Stimulated activated naive CD4-positive, alpha-beta T cell (primary cell): ENCODE results near the gene WNT2B.

Experiments
- DNase-seq, 6 experiments: peaks; one replicate each; lab custom pipeline; 2025; lab: John Stamatoyannopoulos, UW

Gene WNT2B

DNA sequence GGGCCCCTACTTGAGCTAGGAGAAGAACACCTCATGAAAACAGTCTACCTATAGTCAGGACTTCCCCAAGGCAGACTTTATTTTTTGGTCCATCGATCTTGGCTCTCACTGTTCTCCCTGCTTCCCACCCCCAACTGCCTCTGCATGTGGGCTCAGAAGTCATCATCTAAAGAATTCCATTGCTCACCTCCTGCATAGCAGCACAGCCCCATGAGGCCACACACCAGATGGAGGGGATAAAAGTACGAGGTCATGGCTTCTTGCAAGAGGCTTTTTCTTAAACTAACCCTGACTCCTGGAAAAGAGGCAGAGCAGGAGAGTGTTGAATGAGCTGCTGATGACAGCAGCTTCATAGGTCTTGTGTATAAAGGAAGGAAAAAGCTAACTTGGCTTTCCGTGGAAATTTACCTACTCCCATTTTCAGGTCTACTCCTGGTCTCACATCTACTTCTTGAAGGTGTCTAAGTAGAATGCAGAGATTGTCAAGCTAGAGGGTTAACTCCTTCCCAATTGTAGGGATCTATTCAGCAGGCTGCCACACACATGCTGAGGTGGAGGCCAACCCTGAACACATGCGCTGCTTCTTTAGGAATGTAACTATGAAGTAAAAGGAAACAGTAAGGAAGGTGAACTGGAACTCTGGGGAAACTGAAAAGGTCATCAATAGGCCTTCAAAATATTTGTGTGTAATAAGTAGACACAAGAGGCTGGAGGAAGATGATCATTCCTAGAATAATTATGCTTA lies 18.7 kb downstream of the WNT2B start:
- DNase-seq = no peak

DNA sequence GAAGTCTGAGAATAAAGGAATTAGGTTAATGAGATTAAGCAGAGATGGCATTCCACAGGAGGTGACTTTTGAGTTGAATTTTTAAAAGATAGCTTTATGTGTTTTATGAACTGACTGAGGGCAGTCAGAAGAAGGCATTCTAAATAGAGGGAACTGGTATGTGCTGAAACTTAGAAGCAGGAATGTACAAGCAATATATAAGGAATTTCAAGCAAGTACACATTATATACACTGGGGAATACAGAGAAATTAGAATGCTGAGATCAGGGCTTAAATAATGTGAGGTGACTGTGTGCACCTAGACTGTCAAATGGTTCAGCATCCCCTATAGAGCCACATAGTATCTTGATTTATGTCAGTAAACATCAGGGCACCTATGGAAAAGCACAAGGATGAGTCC lies 19.3 kb downstream of the WNT2B start:
- no peak for DNase-seq

DNA sequence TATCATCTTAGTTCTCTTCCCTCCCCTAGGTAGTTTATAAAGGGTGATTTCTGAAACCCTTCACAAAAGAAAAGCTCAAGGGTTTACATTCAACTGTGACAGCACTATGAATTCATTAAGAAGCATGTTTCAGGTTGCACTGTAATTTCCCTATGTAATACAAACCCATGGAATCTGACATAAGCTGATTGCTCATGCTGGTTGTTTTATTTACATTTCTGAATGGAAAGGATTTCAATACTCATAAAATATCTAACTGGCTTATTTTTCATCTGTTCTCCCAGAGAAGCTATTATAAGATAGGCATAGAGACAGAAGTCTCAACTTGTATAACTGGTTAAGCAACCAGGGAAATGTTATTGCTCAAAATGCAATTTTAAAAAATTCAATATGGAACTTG lies 20.5 kb downstream of the WNT2B start:
- DNase-seq = no peak

DNA sequence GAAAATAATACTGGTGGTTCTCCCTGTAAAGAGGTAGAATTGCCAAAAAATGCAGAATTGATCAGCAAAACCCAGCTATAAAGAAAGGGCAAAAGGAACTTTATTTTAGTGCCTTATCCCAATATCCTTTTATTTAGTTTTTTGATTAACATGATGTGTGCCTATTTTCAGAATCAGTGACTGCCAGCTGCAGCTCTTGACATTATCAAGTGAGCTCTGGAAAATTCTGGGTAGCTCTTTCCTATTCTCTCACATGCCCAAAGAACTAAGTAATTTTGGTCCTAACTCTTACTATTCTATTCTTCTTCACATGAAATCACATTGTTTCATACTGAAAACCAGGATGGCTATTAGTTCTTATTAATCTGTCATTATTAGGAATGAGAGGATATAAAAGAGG lies 22.1 kb downstream of the WNT2B start:
- no peak for DNase-seq

DNA sequence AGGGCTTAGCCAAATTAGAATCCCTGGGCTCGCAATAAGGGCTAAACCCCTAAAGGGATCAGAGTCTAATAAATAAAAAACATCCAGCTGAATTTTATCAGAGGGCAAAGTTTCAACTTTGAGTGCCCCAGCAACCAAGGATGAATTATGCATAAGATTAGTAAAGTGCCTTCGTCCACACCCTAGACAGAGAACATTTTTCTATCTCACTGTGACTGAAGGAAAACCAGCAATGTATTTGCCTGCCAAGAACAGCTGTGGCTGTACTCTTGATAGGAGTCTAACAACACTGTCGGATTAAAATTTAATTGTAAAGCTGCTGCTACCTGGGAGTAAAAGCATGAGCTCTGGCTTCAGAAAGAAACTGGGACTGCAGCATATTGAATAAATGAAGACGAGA lies 23.3 kb downstream of the WNT2B start:
- no peak for DNase-seq

DNA sequence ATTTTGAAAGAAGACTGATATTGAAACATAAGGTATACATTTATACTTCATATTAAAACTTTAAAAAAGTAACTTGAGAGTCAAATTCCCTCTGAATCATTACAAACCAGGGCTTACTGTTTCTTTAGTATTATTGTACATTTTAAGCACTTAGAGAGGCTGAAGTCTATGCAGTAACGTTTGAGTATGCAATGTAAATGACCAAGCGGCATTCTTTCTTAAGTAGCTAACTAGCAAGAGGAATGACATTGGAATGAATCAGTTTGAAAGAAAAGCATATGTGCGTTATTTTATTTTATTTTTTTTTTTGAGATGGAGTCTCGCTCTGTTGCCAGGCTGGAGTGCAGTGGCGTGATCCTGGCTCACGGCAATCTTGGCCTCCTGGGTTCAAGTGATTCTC lies 24.3 kb downstream of the WNT2B start:
- DNase-seq = no peak

DNA sequence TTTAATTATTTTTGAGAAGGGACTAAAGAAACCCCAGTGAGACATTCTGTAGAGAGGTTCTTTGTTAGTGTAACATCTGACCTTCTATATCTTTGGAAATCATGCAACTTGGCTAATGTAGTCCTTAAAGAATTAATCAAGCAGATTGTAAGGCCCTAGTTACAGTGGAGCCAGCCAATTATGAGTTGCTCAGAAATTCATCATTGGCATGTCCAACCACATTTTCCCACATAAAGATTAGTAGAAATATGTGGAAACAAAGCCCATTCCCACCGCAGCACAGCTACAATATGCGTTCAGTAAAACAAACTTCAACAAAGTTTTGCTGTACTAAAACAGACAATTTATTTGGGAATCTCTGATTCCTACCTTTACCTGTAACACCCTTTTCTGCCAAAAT lies 27.8 kb downstream of the WNT2B start:
- DNase-seq = no peak

DNA sequence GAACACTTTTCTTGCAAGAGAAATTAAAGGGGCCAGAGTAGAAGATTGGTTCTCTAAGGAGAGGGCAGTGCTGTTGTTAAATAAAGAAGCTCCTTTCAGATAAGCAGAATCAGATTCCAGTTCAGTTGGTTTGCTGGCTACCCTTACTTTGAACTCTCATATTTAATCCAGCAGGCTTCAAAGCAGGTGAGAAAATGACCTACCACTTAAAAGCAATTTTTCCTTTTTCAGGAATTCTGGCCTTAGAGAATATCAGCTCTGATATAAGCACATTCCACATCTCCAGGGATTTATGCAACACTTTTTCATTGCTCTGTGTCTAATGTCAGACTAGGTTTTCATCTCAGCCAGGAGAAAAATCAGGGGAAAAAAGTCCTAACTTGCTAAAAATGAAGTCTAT lies 28.7 kb downstream of the WNT2B start:
- no peak for DNase-seq

DNA sequence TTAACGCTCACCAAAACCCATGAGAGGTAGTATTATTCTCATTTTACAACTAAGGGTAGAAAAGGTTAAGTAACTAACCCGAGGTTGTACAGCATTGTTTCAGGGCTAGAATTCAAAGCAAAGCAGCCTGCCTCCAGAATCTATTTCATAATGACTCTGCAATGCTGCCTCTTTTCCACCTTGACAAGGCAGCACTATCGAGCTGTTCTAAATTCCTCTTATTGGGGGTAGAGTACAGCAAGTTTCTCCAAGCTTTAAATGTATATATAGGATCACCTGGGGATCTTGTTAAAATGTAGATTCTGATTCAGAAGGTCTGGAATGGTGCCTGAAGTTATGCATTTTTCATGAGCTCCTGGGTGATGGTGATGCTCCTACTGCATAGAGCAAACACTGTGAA lies 30.1 kb downstream of the WNT2B start:
- DNase-seq = no peak

DNA sequence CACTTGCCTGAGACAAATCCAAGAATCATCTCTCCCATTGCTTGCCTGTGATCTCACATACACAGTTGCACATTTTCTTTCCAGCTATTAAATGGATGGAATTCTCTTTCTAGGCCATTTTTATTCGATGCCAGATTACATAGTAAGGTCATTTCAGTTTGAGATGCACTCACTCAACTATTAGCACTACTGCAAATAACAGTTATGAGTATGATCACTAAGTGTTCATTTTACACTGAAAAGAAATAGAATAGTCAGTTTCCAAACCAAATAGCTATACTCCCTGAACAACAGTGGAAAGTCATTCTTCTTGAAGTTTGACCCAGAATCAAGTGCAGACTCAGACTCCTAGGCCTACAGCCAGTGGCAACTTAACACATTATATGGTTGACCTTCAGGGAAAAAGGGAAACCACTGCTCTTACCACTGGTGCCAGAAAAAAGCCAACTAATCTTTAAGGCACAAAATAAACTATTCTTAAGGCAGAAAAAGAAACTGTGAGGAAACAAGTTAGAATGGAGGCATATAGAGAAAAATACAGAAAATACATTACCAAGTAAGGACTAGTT lies 31.5 kb downstream of the WNT2B start:
- DNase-seq = no peak

DNA sequence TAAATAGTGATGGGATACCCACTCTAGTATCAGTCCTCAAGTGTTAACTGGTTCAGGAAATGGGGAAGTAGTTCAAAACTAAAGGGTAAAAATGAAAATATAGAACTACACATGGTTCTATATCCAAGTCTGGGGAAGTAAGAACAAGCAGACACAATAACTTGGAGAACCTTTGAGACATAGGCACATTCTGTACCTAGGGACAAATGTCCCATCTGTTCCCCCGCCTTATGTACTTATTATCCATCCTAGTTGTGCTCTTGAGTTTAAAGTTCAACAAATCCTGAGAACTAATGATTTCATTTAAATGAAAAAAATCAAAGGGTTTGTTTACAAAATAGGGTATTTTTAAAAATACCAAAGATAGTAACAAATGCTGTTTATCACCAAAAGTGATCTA lies 32.5 kb downstream of the WNT2B start:
- no peak for DNase-seq

DNA sequence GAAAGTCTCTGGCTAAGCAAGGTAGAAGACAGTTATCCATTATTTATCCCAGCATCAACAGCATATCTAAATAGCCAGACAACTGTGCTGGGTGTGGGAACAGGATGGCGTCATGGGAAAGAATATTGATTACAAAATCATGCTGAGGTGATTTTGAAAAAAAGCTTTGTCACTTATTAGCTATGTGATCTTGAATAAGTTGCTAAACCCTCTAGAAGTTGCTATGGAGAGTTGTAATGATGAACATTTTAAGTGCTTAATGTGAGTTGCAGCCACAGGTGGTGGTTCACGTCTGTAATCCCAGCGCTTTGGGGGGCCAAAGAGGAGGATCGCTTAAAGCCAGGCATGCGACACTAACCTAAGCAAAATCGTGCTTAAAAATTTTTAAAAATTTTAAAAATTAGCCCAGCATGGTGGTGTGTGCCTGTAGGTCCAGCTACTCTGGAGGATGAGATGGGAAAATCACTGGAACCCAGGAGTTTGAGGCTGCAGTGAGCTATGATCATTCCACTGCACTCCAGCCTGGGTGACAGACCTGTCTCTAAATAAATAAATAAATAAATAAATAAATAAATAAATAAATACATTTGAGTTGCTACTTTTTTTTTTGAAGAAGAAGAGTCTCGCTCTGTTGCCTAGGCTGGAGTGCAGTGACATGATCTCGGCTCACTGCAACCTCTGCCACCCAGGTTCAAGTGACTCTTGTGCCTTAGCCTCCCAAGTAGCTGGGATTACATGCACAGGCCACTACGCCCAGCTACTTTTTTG lies 33.6 kb downstream of the WNT2B start:
- DNase-seq = no peak

DNA sequence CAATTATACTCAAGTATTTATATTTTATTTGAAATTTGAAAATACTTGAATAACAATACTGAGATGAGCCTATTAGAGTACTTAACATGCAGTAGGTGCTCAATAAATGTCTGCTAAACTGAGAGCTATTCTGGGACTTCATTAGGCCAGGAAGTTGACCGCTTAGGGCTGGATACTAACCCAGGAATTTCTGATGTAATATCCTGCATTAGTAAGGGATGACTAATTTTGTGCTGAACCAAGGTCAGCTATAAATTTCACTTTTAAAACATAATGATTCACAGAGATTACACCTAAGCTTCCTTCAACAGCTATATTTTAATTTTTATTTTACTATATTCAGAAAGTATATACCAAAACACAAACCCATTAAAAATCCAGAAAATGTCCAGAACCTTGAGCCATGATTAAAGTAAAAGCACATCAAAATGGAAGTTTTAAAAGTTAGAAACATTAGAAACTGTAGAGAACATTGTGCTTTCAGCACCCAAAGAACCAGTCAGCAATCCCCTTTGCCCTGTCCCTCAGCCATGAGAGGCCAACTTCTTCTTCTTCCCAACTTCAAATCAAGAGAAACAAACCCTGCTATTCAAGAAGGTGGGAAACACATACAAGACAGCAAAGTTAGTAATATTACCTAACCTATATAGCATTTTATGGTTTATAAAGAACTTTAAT lies 35.4 kb downstream of the WNT2B start:
- no peak for DNase-seq

DNA sequence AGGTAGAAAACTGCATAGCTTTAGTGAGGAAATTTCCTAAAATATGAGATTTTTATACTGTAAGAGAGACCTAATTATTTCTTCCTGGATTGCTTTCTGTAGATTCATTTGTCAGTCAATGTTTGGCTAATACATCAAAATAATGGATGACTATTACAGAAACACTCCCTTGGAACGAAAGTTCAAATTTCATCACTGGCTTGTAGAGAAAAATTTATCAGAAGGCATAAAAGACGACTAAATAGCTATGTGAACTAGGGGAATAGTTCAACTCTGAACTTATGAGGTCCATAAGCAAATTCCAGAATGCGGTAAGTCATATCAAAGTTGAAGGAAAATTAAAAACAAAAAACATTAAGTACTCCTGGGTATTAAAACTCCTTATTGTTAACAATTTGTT lies 36.0 kb downstream of the WNT2B start:
- DNase-seq = no peak

DNA sequence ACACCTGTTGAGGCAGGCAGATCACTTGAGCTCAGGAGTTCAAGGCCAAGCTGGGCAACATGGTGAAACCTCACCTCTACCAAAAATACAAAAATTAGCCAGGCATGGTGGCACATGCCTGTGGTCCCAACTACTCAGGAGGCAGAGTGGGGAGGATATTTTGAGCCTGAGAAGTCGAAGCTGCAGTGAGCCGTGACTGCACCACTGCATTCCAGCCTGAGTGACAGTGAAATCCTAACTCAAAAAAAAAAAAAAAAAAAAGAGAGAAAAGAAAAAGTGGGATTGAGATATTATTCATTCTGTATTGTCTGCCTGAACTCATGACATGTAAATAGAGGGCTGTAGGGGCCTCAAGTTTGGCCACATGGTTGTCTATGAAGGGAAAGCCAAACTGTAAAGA lies 37.3 kb downstream of the WNT2B start:
- DNase-seq = no peak

DNA sequence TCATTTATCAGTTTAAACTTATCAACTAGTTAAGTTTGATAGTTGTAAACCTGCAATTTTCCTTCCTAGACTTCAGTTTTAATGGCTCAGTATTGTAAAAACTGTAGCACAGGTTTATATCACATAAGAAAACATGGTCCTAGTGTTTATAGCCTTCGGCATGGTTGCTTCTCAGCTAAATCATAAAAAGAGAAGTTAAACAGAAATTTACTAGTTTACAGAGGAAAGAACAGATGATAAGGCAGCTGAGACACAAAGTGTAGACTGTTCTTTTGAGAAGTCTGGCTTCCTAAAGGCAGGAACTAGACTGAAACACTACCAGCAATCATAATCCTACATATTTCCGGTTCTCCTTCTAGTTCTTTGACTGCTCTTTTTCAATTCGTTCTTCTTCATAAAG lies 39.8 kb downstream of the WNT2B start:
- no peak for DNase-seq

DNA sequence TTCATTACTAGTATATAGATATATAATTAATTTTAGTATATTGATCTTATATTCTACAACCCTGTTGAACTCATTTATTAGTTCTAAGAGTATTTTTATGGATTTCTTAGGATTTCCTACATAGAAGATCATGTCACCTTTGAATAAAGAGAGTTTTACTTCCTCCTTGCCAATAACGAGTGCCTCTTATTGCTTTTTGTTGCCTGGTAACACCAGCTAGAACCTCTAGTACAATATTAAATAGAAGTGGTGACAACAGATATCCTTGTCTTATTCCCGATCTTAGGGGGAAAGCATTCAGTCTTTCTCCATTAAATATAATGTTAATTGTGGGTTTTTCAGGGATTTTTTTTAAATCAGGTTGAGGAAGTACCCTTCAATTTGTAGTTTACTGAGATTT lies 40.8 kb downstream of the WNT2B start:
- DNase-seq = no peak

DNA sequence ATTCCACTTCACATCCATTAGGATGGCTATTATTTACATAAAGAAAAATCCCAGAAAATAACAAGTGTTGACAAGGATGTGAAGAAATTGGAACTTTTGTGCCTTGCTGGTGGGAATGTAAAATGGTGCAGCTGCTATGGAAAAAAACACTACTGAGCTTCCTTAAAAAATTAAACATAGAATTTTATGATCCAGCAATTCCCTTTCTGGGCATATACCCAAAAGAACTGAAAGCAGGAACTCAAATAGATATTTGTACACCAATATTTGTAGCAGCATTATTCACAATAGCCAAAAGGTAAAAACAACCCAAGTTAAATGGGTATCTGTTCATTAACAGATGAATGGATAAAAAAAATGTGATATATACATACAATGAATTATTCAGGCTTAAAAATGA lies 45.6 kb downstream of the WNT2B start:
- DNase-seq = no peak

DNA sequence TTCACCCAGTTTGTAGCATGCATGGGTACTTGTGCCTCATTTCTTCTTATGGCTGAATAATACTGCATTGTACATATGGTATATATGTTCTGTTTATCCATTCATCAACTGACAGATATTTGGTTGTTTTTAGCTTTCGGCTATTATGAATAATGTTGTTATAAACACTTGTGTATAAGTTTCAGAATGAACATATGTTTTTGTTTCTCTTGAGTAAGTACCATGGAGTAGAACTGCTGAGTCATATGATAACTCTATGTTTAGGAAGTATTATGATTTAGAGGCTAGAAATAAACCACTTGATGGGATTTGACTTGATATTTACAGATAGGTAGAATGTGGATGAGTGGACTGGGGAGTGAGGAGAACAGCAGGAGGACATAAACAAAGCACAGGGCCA lies 48.6 kb downstream of the WNT2B start:
- DNase-seq = no peak

DNA sequence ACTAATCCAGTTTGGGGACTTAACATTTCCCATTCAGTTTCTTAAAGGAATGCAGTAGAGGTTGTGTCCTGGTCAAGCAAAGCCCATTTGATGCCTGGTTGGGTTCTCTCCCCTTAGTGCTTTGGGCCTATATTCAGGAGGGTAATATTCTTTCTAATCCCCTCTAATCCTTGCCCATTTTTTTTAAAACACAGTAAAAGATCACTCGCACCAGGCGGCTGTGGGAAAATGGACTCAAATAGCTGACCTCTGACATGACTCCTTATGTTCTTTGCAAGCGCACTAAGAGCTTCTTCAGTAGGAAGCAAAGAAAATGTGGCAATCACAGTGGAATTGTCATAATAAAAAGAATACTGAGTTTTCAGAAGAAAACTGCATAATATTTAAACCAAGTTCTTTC lies 49.9 kb downstream of the WNT2B start:
- DNase-seq = no peak

DNA sequence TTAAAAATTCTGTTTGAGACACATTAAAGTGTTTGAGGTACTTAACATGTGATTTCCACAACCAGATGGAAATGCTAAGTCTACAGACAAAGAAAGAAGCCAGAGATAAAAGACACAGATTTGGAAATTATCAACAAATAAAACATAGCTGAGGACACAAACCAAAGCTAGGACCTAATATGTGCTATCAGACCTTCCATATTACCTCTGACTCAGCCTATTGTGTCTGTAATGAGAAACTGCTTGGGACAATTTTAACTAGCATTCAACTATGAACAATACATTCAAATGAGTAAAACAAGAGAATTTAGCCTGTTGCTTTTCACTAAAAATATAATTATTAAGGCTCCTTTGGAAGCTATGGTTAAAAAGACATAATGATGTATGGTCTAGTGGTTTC lies 54.6 kb downstream of the WNT2B start:
- DNase-seq = no peak

DNA sequence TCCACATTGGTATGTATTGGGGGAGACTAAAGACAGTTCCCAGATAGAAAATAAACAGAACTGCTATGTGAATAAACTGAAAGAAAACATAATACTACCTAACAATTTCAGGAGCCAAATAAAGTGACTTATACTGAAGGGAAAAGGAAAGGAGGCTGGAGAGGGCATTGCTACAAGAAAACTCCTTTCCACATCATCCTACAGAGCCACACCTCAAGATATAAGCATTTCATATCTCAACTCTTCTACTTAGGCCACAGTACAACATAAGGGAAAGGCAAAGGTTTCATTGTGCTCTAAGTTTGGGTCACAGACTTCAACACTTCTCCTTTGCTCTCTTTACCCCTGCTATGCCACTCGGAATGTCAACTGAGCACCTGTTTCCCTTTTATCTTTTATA lies 55.3 kb downstream of the WNT2B start:
- no peak for DNase-seq

DNA sequence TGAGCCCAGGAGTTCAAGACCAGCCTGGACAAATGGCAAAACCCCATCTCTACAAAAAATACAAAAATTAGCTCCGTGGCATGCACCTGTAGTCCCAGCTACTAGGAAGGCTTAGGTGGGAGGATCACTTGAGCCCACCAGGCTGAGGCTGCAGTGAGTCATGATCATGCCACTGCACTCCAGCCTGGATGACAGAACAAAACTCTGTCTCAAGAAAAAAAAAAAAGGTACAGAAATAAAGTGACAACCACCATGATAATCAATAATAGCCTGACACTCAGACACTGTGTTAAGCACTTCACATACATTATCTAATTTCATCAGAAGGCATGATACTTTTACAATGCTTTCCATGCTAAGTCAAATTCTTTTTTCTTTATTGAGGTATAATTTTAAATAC lies 57.0 kb downstream of the WNT2B start:
- DNase-seq = no peak
